ENCODE measurements around the gene ARL14EPL.

DNA sequence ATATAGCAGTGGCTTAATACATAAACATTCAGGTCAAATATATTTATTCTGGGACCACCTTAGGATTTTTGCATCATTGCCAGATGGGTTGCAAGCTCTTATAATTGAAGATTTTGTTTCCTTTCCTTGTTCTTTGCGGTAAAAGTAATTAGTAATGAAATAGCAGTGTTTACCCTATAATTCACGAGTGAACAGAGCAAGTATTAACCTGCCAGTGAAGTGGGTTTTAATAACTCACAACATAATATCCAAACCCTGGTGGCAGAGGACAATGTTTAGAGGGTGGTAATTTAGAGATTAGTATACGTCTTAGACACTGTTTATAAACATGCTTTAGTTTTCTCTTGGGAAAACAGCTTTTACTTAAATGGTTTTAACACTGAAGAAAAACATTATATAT is 11.8 kb downstream of the ARL14EPL start:
- no peak for TF ChIP-seq POLR2AphosphoS5 (IDR thresholded peaks at IDR 0.05; ENCODE audit: insufficient read depth, low read depth, low read length)
- TF ChIP-seq, protein P1, sequence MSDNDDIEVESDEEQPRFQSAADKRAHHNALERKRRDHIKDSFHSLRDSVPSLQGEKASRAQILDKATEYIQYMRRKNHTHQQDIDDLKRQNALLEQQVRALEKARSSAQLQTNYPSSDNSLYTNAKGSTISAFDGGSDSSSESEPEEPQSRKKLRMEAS (IDR thresholded peaks at IDR 0.05; ENCODE audit: insufficient read depth, insufficient read length) = no peak
- TF ChIP-seq, protein P2, sequence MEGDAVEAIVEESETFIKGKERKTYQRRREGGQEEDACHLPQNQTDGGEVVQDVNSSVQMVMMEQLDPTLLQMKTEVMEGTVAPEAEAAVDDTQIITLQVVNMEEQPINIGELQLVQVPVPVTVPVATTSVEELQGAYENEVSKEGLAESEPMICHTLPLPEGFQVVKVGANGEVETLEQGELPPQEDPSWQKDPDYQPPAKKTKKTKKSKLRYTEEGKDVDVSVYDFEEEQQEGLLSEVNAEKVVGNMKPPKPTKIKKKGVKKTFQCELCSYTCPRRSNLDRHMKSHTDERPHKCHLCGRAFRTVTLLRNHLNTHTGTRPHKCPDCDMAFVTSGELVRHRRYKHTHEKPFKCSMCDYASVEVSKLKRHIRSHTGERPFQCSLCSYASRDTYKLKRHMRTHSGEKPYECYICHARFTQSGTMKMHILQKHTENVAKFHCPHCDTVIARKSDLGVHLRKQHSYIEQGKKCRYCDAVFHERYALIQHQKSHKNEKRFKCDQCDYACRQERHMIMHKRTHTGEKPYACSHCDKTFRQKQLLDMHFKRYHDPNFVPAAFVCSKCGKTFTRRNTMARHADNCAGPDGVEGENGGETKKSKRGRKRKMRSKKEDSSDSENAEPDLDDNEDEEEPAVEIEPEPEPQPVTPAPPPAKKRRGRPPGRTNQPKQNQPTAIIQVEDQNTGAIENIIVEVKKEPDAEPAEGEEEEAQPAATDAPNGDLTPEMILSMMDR (IDR thresholded peaks at IDR 0.05; ENCODE audit: extremely low read depth in 1 of 2, insufficient read depth in 1 of 2, low read depth in 1 of 2, low read length in 2 of 2) = no peak
- TF ChIP-seq POLR2A (IDR thresholded peaks at IDR 0.05; ENCODE audit: low read depth, low read length) = no peak
- TF ChIP-seq EZH2 (IDR thresholded peaks at IDR 0.05; ENCODE audit: borderline replicate concordance, low read depth, low read length, severe bottlenecking) = no peak
